K562 (cell line): ENCODE measurements around the gene TNFAIP8L1. TPM values are rescaled to one million over a fixed set of nuclear protein-coding genes. Genes with fewer than 3 reads are reported as not detected.
A peak's percentile ranks its signal among the peaks of the same experiment; 100 is the strongest.

Source experiments
- ATAC-seq: fragments of 200-7000 bp; cut with Tn5 transposase; 3 replicates; pipeline ENCODE4 v1.9.1; 2020; ENCODE audit warnings: moderate library complexity
- BruUV-seq: library from RNA; stranded (reverse); fragments of 400-500 nt; replicated peaks from 2 replicates; lab custom pipeline; 2021; lab: Mats Ljungman, UMichigan
- CTCF ChIA-PET: fragments of 300-600 bp; formaldehyde crosslinking; extraction: SDS; loops from one replicate; lab custom pipeline; 2021; ENCODE audit warnings: low intra/inter-chr PET ratio; lab: Yijun Ruan, JAX
- POLR2A ChIA-PET: fragments of 300-600, 350-650 bp; sonication (Branson Sonifier 250); formaldehyde crosslinking; extraction: SDS; loops from one replicate; lab custom pipeline; 2021; ENCODE audit warnings: antibody characterized with exemption, inconsistent platforms; lab: Yijun Ruan, JAX
- DNase-seq, 4 experiments: peaks; one replicate each; pipeline versions ENCODE4 v3.0.0 to v3.0.0-alpha.2; 2011 to 2018; ENCODE audit warnings: low spot score in 3 of 4, mixed read lengths in 3 of 4; ENCODE audit errors: extremely low read depth in 1 of 4
- FAIRE-seq: peaks from 2 replicates; lab custom pipeline; 2011; peaks lifted over from hg19 to GRCh38; lab: Jason Lieb, UNC
- H2AFZ ChIP-seq: 2 replicates; pipeline ENCODE4 v1.6.0; 2011; ENCODE audit warnings: low read depth, low read length, control low read depth, inconsistent platforms
- H3K27ac ChIP-seq: fragments of 200-600 bp; 3 replicates; pipeline ENCODE4 v1.8.0; 2011; ENCODE audit warnings: low read depth, mild to moderate bottlenecking, control low read depth, inconsistent platforms, low read length, moderate library complexity, mixed read lengths; ENCODE audit errors: extremely low read depth
- H3K27me3 ChIP-seq, 2 experiments: fragments of 300-600 bp in 1 of 2; 2 replicates in 1 of 2; 3 replicates in 1 of 2; pipeline versions ENCODE4 v1.6.0 to v1.8.0; 2011; ENCODE audit warnings: inconsistent platforms in 2 of 2, low read length in 2 of 2, mild to moderate bottlenecking in 1 of 2, mixed read lengths in 1 of 2, moderate library complexity in 1 of 2; ENCODE audit not compliant: control insufficient read depth in 2 of 2, insufficient read depth in 2 of 2
- H3K36me3 ChIP-seq: fragments of 300-600 bp; 3 replicates; pipeline ENCODE4 v1.8.0; 2011; ENCODE audit warnings: mild to moderate bottlenecking, low read length, inconsistent platforms; ENCODE audit not compliant: control insufficient read depth, insufficient read depth
- H3K4me1 ChIP-seq, 2 experiments: fragments of 200-600 bp in 1 of 2; replicated peaks in 1 of 2; 2 replicates in 1 of 2; 3 replicates in 1 of 2; pipeline versions ENCODE4 v1.5.1 to v1.8.0; 2011; ENCODE audit warnings: inconsistent platforms in 2 of 2, low read length in 2 of 2, mild to moderate bottlenecking in 1 of 2, mixed read lengths in 1 of 2, moderate library complexity in 1 of 2; ENCODE audit not compliant: control insufficient read depth in 2 of 2, insufficient read depth in 2 of 2
- H3K4me2 ChIP-seq: 2 replicates; pipeline ENCODE4 v1.6.1; 2011; ENCODE audit warnings: low read length, control low read depth, inconsistent platforms, mixed read lengths; ENCODE audit not compliant: insufficient read depth
- H3K4me3 ChIP-seq: fragments of 200-600 bp; sonication (generic), shearing (Covaris generic); 2 replicates; pipeline ENCODE4 v1.5.1; 2016; ENCODE audit warnings: control low read depth, inconsistent platforms
- H3K79me2 ChIP-seq: fragments of 200-600 bp; 3 replicates; pipeline ENCODE4 v1.8.0; 2011; ENCODE audit warnings: low read length, inconsistent platforms; ENCODE audit not compliant: control insufficient read depth, insufficient read depth
- H3K9ac ChIP-seq, 2 experiments: 2 replicates each; pipeline versions ENCODE4 v1.6.0 to v1.6.1; 2011; ENCODE audit warnings: low read depth in 2 of 2, low read length in 2 of 2, control low read depth in 1 of 2, inconsistent platforms in 1 of 2, mild to moderate bottlenecking in 1 of 2, mixed read lengths in 1 of 2; ENCODE audit not compliant: insufficient read depth in 1 of 2
- H3K9me1 ChIP-seq: one replicate; pipeline ENCODE4 v1.6.0; 2011; ENCODE audit warnings: inconsistent platforms, mild to moderate bottlenecking, low read length, moderate library complexity; ENCODE audit not compliant: control insufficient read depth, insufficient read depth
- H3K9me3 ChIP-seq: replicated peaks from 2 replicates; pipeline ENCODE4 v1.5.1; 2011; ENCODE audit warnings: low read depth, low read length, inconsistent platforms; ENCODE audit not compliant: control insufficient read depth, insufficient read depth
- H4K20me1 ChIP-seq: replicated peaks from 2 replicates; pipeline ENCODE4 v1.6.1; 2011; ENCODE audit warnings: low read length, inconsistent platforms, mixed read lengths; ENCODE audit not compliant: control insufficient read depth, insufficient read depth
- C11orf30 ChIP-seq: fragments of 450-650 bp; IDR thresholded peaks from 2 replicates; pipeline ENCODE4 v1.6.1; 2016; ENCODE audit warnings: low read depth, mild to moderate bottlenecking
- DMBX1 ChIP-seq: fragments of 250-450 bp; sonication (Bioruptor Pico); IDR thresholded peaks from 2 replicates; pipeline ENCODE4 v1.8.0; 2022; ENCODE audit warnings: inconsistent platforms, mild to moderate bottlenecking, moderate library complexity, borderline replicate concordance
- NFIC ChIP-seq: fragments of 450-650 bp; IDR thresholded peaks from 2 replicates; pipeline ENCODE4 v1.6.1; 2017; ENCODE audit warnings: mild to moderate bottlenecking, inconsistent platforms
- POLR2G ChIP-seq: fragments of 200-400 bp; formaldehyde crosslinking; IDR thresholded peaks from 2 replicates; pipeline ENCODE4 v1.6.1; 2017; ENCODE audit warnings: low read depth, mild to moderate bottlenecking, antibody characterized with exemption, low read length, moderate library complexity
- PTTG1 ChIP-seq: fragments of 450-650 bp; IDR thresholded peaks from 2 replicates; pipeline ENCODE4 v1.6.1; 2016; ENCODE audit warnings: low read depth, mild to moderate bottlenecking, missing genetic modification characterization, missing compliant biosample characterization
- WGBS: fragments of 100-300 bp; shearing (Covaris generic); methylation state at CpG from one replicate; pipeline ENCODE4 v1.1.6; 2016; ENCODE audit warnings: low coverage, mixed read lengths; ENCODE audit not compliant: insufficient coverage; ENCODE audit errors: missing lambda C conversion rate; 5-methylcytosine and 5-hydroxymethylcytosine counted together
- in situ Hi-C: fragments of 300-500 bp; cut with MboI; formaldehyde crosslinking; loops from 4 replicates; pipeline ENCODE4 v1.15.0; 2018; ENCODE audit warnings: inconsistent platforms, mixed read lengths
- intact Hi-C: fragments of 100-400 bp; cut with micrococcal nuclease; formaldehyde crosslinking; loops from 2 replicates; pipeline ENCODE4 v1.14.2; 2022
- polyA plus RNA-seq, 8 experiments: library from polyadenylated mRNA; depleted of rRNA in 4 of 8; stranded (reverse) in 5 of 8; unstranded in 3 of 8; fragments of >200 nt; fragmentation: Nextera tagmentation in 2 of 8; fragmentation: Illumina TruSeq in 1 of 8; extraction: Ambion mirVana in 2 of 8; extraction: Trizol in 1 of 8; gene quantifications; 2 replicates each; pipeline versions ENCODE4 v1.2.1 to v1.2.3, GENCODE V29; 2011 to 2014; ENCODE audit warnings: inconsistent platforms in 1 of 8, missing spikeins in 1 of 8
- total RNA-seq, 7 experiments: library from RNA; depleted of rRNA in 6 of 7; stranded (reverse); fragments of >200 nt in 6 of 7; fragmentation: Illumina TruSeq in 2 of 7; extraction: Trizol in 2 of 7; gene quantifications; 2 replicates each; pipeline versions ENCODE4 v1.2.1 to v1.2.3, GENCODE V29; 2011 to 2021; ENCODE audit warnings: low replicate concordance in 1 of 7
- TF ChIP-seq, protein P1 (sequence below), 3 experiments: IDR thresholded peaks in 2 of 3; conservative IDR thresholded peaks in 1 of 3; 2 replicates each; pipeline ENCODE4 v1.5.1; 2011 to 2012; ENCODE audit warnings: low read length in 3 of 3, mild to moderate bottlenecking in 3 of 3, control low read depth in 2 of 3, improper control_type of control experiment in 1 of 3, inconsistent platforms in 1 of 3, low read depth in 1 of 3, mixed read lengths in 1 of 3, moderate library complexity in 1 of 3; ENCODE audit not compliant: insufficient read depth in 2 of 3

The TNFAIP8L1 gene
- total and polyA plus RNA-seq, 9 of the 15 experiments (the other 6 are each of a cell fraction or from before 2014, with no cell fraction given), result 0.69 to 9.3 (median 4.9) TPM

DNA sequence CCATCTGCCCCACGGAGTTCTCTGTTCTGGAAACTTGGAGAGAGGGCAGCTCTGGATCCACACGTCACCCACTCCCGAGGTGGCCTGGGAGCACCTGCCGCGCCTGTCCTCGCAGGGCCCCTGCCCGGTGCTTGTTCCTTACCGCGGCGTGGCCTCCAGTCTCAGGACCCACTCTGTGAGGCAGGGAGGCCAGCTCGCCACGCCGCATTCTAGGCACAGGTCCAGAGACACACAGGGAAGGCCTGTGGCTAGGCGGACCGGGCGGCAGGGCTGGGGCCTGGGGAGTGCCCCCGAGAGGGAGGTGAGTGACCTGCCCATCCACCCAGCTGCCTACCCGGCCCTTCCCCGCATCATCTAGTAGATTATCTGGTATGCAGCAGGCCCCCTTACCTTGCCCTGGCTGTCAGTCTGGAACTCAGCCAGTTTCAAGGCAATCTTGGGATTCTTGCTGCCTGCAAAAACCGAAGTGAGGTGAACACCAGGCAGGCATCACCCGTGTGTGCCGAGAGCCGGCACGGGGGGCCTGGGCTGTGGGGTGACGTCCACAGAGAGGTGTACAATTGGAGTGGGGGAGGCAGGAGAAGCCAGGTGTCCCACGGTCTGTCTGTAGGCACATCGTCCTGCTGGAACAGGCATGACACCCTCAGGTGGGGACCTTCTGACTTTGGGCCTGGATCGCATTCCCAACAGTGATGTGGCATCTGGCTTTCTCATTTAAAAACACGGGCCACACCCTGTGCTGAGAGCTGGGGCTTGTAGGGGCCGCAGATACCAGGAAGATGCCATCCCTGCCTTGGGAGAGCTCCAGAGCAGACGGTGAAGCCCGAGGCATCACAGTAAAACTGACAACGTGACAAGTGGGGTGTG is 60.7 kb downstream of the TNFAIP8L1 start:
- H4K20me1 ChIP-seq, result no peaks in the 10 kb centered on the region
- H3K4me3 ChIP-seq, result no peak overlapping the region
- no peak overlapping the region for H3K4me2 ChIP-seq
- no peak overlapping the region for H2AFZ ChIP-seq
- intact Hi-C loops, result no loop called here
- H3K9me1 ChIP-seq, result no peaks in the 10 kb centered on the region
- H3K27me3 ChIP-seq, result no peaks in the 10 kb centered on the region
- H3K27ac ChIP-seq, result no peak overlapping the region
- no peak for DNase-seq
- in situ Hi-C loops, result no loop called here
- H3K79me2 ChIP-seq, result no peaks in the 10 kb centered on the region
- H3K36me3 ChIP-seq, result peaks cover 87% of the 10 kb centered on the region; the same call in 2 of the 3 replicates
- no peak overlapping the region for H3K9ac ChIP-seq
- H3K9me3 ChIP-seq, result no peaks in the 10 kb centered on the region
- no TSS peak for BruUV-seq
- no peak for ATAC-seq
- ChIA-PET POLR2A (no interaction called here), CTCF (no interaction called here)
- H3K4me1 ChIP-seq, result peaks cover 0 to 17% of the 10 kb centered on the region in 2 experiments; a peak in 1 of 5 replicates
- 91% methylated on average over 16 of the region's 33 CpGs for WGBS
- no peak for FAIRE-seq
- TF ChIP-seq C11orf30, result no peak
- peak; percentile 18; the same call in 1 of the 2 replicates for TF ChIP-seq NFIC
- TF ChIP-seq POLR2G, result peak; percentile 53; the same call in 1 of the 2 replicates

DNA sequence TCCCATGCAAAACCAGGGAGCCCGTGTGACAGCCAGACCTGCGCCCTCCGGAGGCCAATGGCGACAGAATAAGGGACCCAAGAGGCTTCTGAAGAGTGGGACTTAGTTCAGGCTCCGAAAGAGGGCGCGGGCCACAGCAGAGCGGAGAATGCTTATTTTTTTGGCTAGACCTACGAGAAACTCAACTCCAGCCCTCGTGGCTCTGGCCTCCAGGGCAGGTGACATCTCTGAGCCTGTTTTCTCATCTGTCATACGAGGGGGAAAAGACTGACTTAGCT is 61.3 kb downstream of the TNFAIP8L1 start:
- CTCF ChIA-PET, result no interaction called here

More for the DNA sequence above, 61.3 kb downstream of the TNFAIP8L1 start:
- peak in 1 of 4 experiments; percentile 32 for DNase-seq
- Histone ChIP-seq H4K20me1 (no peaks in the 10 kb centered on the region), H3K9me1 (no peaks in the 10 kb centered on the region), H3K27me3 (no peaks in the 10 kb centered on the region), H3K4me1 (peaks cover 0 to 13% of the 10 kb centered on the region in 2 experiments; a peak in 1 of 5 replicates), H3K9ac (no peak overlapping the region), H3K27ac (no peak overlapping the region), H3K79me2 (no peaks in the 10 kb centered on the region), H2AFZ (no peak overlapping the region), H3K4me2 (no peak overlapping the region), H3K4me3 (no peak overlapping the region), H3K36me3 (peaks cover 87% of the 10 kb centered on the region; the same call in 2 of the 3 replicates), H3K9me3 (no peaks in the 10 kb centered on the region)
- BruUV-seq, result no TSS peak
- peak; percentile 46; the same call in 1 of the 3 replicates for ATAC-seq
- TF ChIP-seq PTTG1 (tag), result no peak
- TF ChIP-seq DMBX1 (CRISPR knock-in tag), result no peak
- TF ChIP-seq, protein P1, sequence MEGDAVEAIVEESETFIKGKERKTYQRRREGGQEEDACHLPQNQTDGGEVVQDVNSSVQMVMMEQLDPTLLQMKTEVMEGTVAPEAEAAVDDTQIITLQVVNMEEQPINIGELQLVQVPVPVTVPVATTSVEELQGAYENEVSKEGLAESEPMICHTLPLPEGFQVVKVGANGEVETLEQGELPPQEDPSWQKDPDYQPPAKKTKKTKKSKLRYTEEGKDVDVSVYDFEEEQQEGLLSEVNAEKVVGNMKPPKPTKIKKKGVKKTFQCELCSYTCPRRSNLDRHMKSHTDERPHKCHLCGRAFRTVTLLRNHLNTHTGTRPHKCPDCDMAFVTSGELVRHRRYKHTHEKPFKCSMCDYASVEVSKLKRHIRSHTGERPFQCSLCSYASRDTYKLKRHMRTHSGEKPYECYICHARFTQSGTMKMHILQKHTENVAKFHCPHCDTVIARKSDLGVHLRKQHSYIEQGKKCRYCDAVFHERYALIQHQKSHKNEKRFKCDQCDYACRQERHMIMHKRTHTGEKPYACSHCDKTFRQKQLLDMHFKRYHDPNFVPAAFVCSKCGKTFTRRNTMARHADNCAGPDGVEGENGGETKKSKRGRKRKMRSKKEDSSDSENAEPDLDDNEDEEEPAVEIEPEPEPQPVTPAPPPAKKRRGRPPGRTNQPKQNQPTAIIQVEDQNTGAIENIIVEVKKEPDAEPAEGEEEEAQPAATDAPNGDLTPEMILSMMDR (IDR thresholded peaks at IDR 0.05 in 2 of 3, conservative IDR thresholded peaks at IDR 0.05 in 1 of 3; ENCODE audit: insufficient read depth in 2 of 3, low read depth in 1 of 3, low read length in 3 of 3), result peak in 1 of 3 experiments; percentile 21; a peak in 1 of 6 replicates
- in situ Hi-C loops, result no loop called here
- POLR2A ChIA-PET, result no interaction called here
- intact Hi-C loops, result no loop called here
- 88% methylated on average over 11 of the region's 11 CpGs for WGBS
- no peak for FAIRE-seq
